K562 (cell line): ENCODE data around the gene DIPK1A.

ENCODE experiments used
- ETV6 ChIP-seq, 3 experiments: fragments of 150-350 bp in 1 of 3; sonication (generic) in 1 of 3; formaldehyde crosslinking in 1 of 3; IDR thresholded peaks; 2 replicates each; pipeline versions ENCODE4 v1.6.1 to v1.8.0; 2014 to 2022; ENCODE audit warnings: borderline replicate concordance in 2 of 3, low read depth in 2 of 3, antibody characterized with exemption in 1 of 3, low read length in 1 of 3, mild to moderate bottlenecking in 1 of 3, missing genetic modification reagents in 1 of 3
- EZH2 ChIP-seq: IDR thresholded peaks from 2 replicates; pipeline ENCODE4 v1.6.1; 2012; ENCODE audit warnings: low read depth, mild to moderate bottlenecking, inconsistent platforms, low read length, borderline replicate concordance
- HMG20B ChIP-seq: fragments of 250-450 bp; sonication (Bioruptor Pico); IDR thresholded peaks from 2 replicates; pipeline ENCODE4 v1.5.0; 2021; ENCODE audit warnings: mild to moderate bottlenecking
- MAFG ChIP-seq: fragments of 450-650 bp; conservative IDR thresholded peaks from 2 replicates; pipeline ENCODE4 v1.6.1; 2016; ENCODE audit warnings: missing genetic modification characterization, missing compliant biosample characterization
- POLR2A ChIP-seq: fragments of 450-650 bp; conservative IDR thresholded peaks from 2 replicates; pipeline ENCODE4 v1.6.1; 2016
- PPARD ChIP-seq: fragments of 250-450 bp; sonication (Bioruptor Pico); IDR thresholded peaks from 2 replicates; pipeline ENCODE4 v1.8.0; 2022; ENCODE audit warnings: inconsistent platforms, mild to moderate bottlenecking, moderate library complexity
- RAD21 ChIP-seq, 2 experiments: fragments of 250-450 bp in 1 of 2; fragments of 450-650 bp in 1 of 2; sonication (Bioruptor Pico) in 1 of 2; formaldehyde crosslinking in 1 of 2; IDR thresholded peaks in 1 of 2; conservative IDR thresholded peaks in 1 of 2; 2 replicates each; pipeline versions ENCODE4 v1.4.0 to v1.8.0; 2020 to 2022; ENCODE audit warnings: mild to moderate bottlenecking in 2 of 2, moderate library complexity in 1 of 2
- SIN3A ChIP-seq, 2 experiments: fragments of 150-350 bp in 1 of 2; IDR thresholded peaks; 2 replicates each; pipeline ENCODE4 v1.6.1; 2011 to 2016; ENCODE audit warnings: borderline replicate concordance in 2 of 2, low read depth in 2 of 2, low read length in 2 of 2, mild to moderate bottlenecking in 2 of 2, moderate library complexity in 2 of 2; ENCODE audit not compliant: control insufficient read depth in 1 of 2
- TAF1 ChIP-seq: IDR thresholded peaks from 2 replicates; pipeline ENCODE4 v1.6.1; 2011; ENCODE audit warnings: mild to moderate bottlenecking, low read length, moderate library complexity; ENCODE audit not compliant: insufficient read depth, control insufficient read depth, severe bottlenecking; ENCODE audit errors: extremely low read depth
- ZNF780A ChIP-seq: fragments of 250-450 bp; sonication (Bioruptor Pico); IDR thresholded peaks from 2 replicates; pipeline ENCODE4 v1.5.0; 2021; ENCODE audit warnings: mild to moderate bottlenecking
- TF ChIP-seq, protein P1 (sequence below), 3 experiments: IDR thresholded peaks in 2 of 3; conservative IDR thresholded peaks in 1 of 3; 2 replicates each; pipeline ENCODE4 v1.5.1; 2011 to 2012; ENCODE audit warnings: low read length in 3 of 3, mild to moderate bottlenecking in 3 of 3, control low read depth in 2 of 3, improper control_type of control experiment in 1 of 3, inconsistent platforms in 1 of 3, low read depth in 1 of 3, mixed read lengths in 1 of 3, moderate library complexity in 1 of 3; ENCODE audit not compliant: insufficient read depth in 2 of 3
- TF ChIP-seq, protein P2 (sequence below), 2 experiments: fragments of 450-650 bp; formaldehyde crosslinking in 1 of 2; IDR thresholded peaks; 2 replicates each; pipeline versions ENCODE4 v1.4.0 to v1.6.1; 2014 to 2020; ENCODE audit warnings: mild to moderate bottlenecking in 2 of 2, borderline replicate concordance in 1 of 2, low read depth in 1 of 2

GRCh38 chr1:92884195-92884594 is 77.1 kb downstream of the DIPK1A start:
- TF ChIP-seq, protein P1, sequence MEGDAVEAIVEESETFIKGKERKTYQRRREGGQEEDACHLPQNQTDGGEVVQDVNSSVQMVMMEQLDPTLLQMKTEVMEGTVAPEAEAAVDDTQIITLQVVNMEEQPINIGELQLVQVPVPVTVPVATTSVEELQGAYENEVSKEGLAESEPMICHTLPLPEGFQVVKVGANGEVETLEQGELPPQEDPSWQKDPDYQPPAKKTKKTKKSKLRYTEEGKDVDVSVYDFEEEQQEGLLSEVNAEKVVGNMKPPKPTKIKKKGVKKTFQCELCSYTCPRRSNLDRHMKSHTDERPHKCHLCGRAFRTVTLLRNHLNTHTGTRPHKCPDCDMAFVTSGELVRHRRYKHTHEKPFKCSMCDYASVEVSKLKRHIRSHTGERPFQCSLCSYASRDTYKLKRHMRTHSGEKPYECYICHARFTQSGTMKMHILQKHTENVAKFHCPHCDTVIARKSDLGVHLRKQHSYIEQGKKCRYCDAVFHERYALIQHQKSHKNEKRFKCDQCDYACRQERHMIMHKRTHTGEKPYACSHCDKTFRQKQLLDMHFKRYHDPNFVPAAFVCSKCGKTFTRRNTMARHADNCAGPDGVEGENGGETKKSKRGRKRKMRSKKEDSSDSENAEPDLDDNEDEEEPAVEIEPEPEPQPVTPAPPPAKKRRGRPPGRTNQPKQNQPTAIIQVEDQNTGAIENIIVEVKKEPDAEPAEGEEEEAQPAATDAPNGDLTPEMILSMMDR (IDR thresholded peaks at IDR 0.05 in 2 of 3, conservative IDR thresholded peaks at IDR 0.05 in 1 of 3; ENCODE audit: insufficient read depth in 2 of 3, low read depth in 1 of 3, low read length in 3 of 3) = no peak
- TF ChIP-seq PPARD (CRISPR knock-in tag) = no peak
- TF ChIP-seq HMG20B (CRISPR knock-in tag) = no peak
- no peak for TF ChIP-seq EZH2
- TF ChIP-seq ZNF780A (CRISPR knock-in tag) = no peak
- TF ChIP-seq MAFG = no peak
- TF ChIP-seq, protein P2, sequence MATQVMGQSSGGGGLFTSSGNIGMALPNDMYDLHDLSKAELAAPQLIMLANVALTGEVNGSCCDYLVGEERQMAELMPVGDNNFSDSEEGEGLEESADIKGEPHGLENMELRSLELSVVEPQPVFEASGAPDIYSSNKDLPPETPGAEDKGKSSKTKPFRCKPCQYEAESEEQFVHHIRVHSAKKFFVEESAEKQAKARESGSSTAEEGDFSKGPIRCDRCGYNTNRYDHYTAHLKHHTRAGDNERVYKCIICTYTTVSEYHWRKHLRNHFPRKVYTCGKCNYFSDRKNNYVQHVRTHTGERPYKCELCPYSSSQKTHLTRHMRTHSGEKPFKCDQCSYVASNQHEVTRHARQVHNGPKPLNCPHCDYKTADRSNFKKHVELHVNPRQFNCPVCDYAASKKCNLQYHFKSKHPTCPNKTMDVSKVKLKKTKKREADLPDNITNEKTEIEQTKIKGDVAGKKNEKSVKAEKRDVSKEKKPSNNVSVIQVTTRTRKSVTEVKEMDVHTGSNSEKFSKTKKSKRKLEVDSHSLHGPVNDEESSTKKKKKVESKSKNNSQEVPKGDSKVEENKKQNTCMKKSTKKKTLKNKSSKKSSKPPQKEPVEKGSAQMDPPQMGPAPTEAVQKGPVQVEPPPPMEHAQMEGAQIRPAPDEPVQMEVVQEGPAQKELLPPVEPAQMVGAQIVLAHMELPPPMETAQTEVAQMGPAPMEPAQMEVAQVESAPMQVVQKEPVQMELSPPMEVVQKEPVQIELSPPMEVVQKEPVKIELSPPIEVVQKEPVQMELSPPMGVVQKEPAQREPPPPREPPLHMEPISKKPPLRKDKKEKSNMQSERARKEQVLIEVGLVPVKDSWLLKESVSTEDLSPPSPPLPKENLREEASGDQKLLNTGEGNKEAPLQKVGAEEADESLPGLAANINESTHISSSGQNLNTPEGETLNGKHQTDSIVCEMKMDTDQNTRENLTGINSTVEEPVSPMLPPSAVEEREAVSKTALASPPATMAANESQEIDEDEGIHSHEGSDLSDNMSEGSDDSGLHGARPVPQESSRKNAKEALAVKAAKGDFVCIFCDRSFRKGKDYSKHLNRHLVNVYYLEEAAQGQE (IDR thresholded peaks at IDR 0.05; ENCODE audit: borderline replicate concordance) = no peak
- TF ChIP-seq, protein P2 (CRISPR knock-in tag; IDR thresholded peaks at IDR 0.05; ENCODE audit: low read depth) = no peak
- TF ChIP-seq ETV6 (IDR thresholded peaks at IDR 0.05; ENCODE audit: borderline replicate concordance in 1 of 2, low read depth in 2 of 2, low read length in 1 of 2) = no peak
- TF ChIP-seq ETV6 (CRISPR knock-in tag; IDR thresholded peaks at IDR 0.05; ENCODE audit: borderline replicate concordance) = no peak
- TF ChIP-seq POLR2A = no peak
- TF ChIP-seq RAD21 (CRISPR knock-in tag; conservative IDR thresholded peaks at IDR 0.05 in 1 of 2, IDR thresholded peaks at IDR 0.05 in 1 of 2) = no peak
- no peak for TF ChIP-seq SIN3A (IDR thresholded peaks at IDR 0.05; ENCODE audit: borderline replicate concordance in 2 of 2, control insufficient read depth in 1 of 2, low read depth in 2 of 2, low read length in 2 of 2)
- no peak for TF ChIP-seq TAF1
